Measurements from ENCODE around the gene GABRD. TPM values are rescaled to one million over a fixed set of nuclear protein-coding genes. Genes with fewer than 3 reads are reported as not detected.

Gene GABRD
- total and polyA plus RNA-seq, 12 donors, result 0.72 to 6.6 (median 3.0) TPM; not detected in 1

- Histone ChIP-seq H3K4me3 (no peak overlapping the region), H3K4me1 (replicated peaks in 1 of 2) (no peaks in the 10 kb centered on the region), H3K27me3 (no peaks in the 10 kb centered on the region), H3K36me3 (replicated peaks in 1 of 2) (no peaks in the 10 kb centered on the region), H3K27ac (no peak overlapping the region), H3K9me3 (replicated peaks in 1 of 3) (no peaks in the 10 kb centered on the region)
- intact Hi-C loops (cut with DNase I), result no loop called here
- no peak for TF ChIP-seq CTCF (IDR thresholded peaks at IDR 0.05)
- TF ChIP-seq POLR2A (IDR thresholded peaks at IDR 0.05), result no peak
- 88 to 90% (median 89%) methylated on average over 26 to 36 of the region's 36 CpGs for WGBS, 4 donors
- DNase-seq, result no peak
These were observed 36.5 kb upstream of the GABRD start for GRCh38 chr1:1982379-1983232.

DNA sequence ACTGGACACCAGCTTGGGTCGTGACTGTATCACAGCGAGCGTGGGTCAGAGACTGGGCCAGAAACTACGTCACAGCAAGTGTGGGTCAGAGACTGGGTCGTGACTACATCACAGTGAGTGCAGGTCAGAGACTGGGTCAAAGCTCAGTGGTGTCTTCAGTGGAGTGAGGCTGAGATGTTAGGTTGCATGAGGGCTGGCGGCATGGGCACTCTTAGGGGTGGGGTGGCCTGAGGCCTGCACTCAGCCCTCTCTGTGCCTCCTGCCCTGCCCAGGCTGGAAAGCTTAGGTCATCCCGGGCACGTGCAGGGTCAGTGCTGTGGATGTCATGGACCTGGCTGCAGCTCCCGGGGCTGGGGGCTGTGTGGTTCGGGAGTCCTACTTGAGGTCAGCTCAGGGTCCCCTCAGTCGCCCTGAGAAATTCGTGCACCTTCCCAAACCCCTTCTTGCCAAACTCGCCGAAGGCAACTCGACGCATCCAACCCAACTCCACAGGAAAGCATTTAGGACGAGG lies 34.5 kb upstream of the GABRD start:
- H3K27ac ChIP-seq, result no peak overlapping the region
- H3K4me1 ChIP-seq (replicated peaks in 1 of 2), result peaks cover 12 to 13% of the 10 kb centered on the region in 2 donors
- no peaks in the 10 kb centered on the region for H3K9me3 ChIP-seq (replicated peaks in 1 of 3)
- H3K36me3 ChIP-seq (replicated peaks in 1 of 2), result no peaks in the 10 kb centered on the region
- DNase-seq, result no peak
- TF ChIP-seq CTCF (IDR thresholded peaks at IDR 0.05), result no peak
- no peak for TF ChIP-seq POLR2A (IDR thresholded peaks at IDR 0.05)
- 88 to 96% (median 91%) methylated on average over 8 to 17 of the region's 17 CpGs for WGBS, 4 donors
- H3K27me3 ChIP-seq, result no peaks in the 10 kb centered on the region
- intact Hi-C loops (cut with DNase I), result no loop called here
- no peak overlapping the region for H3K4me3 ChIP-seq

DNA sequence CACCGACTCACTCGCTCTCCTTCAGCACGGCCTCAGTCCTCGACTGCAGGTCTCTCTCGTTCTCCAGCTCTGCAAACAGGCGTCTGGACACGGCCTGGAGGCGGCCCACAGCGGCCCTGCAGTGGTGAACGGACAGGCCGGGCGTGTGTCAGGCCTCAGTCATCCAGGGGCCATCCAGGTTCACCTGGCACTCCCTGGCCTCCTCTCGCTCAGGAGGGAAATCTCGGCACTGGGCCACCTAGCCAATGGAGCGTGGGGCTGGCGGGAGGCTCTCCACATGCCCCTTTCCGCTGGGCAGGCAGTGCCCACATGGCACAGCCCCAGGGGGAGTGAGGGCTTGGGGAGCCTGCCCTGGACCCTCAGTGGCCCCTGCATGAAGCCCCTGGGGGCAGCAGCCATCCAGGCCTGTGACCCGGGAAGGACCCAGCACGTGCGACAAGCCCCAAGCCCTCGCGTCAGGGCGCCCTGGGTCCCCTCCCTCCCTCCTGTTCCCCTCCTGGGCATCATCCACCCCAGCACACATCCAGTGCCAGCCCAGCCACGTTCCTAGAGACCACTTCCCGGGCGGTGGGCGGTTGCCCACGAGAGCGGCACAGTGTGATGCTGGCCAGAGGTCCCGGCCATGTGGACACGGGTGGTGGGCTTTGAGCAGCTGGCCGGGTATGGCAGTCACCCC lies 33.6 kb upstream of the GABRD start:
- WGBS, 4 donors, result 87 to 96% (median 93%) methylated on average over 16 to 32 of the region's 32 CpGs
- no peak for TF ChIP-seq POLR2A (IDR thresholded peaks at IDR 0.05)
- DNase-seq, result no peak
- intact Hi-C loops (cut with DNase I), result no loop called here
- Histone ChIP-seq H3K9me3 (replicated peaks in 1 of 3) (no peaks in the 10 kb centered on the region), H3K4me1 (replicated peaks in 1 of 2) (peaks cover 18 to 20% of the 10 kb centered on the region in 2 donors), H3K4me3 (no peak overlapping the region), H3K27me3 (no peaks in the 10 kb centered on the region), H3K36me3 (replicated peaks in 1 of 2) (no peaks in the 10 kb centered on the region), H3K27ac (no peak overlapping the region)

DNA sequence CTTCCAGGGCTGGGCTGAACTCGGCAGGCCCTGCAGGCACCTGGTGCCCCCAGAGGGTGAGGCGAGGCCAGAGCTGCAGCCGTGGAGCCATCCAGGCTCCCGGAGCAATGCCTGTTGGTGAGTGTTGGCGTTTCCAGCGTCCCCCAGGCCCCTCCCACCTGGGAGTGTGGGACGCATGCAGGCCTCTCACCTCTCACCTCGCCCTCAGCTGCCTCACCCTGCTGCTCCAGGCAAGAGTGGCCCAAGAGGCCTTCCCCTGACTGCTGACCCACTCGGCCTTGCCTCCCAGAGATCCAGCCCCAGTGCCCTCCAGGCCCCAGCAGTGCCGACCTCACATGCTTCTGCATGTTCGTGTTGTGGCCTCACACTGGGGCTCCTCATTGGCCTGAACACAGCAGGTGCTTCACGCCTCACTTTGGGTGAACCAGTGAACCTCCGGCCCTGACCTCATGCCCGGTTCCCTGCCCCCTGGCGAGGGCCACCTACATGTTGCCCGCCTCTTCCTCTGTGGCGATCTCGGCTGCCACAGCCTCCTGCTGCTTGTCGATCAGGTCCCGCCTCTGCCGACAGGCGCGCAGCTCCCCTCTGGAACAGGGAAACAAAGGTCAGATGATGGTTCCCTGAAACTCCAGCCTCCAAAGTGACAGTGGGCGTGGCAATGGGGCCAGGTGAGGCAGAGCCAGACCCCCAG lies 32.5 kb upstream of the GABRD start:
- H3K4me3 ChIP-seq, result no peak overlapping the region
- no peaks in the 10 kb centered on the region for H3K9me3 ChIP-seq (replicated peaks in 1 of 3)
- no peak overlapping the region for H3K27ac ChIP-seq
- DNase-seq, result no peak
- H3K36me3 ChIP-seq (replicated peaks in 1 of 2), result no peaks in the 10 kb centered on the region
- intact Hi-C loops (cut with DNase I), result no loop called here
- peaks cover 22 to 29% of the 10 kb centered on the region in 2 donors for H3K4me1 ChIP-seq (replicated peaks in 1 of 2)
- WGBS, 4 donors, result 87 to 95% (median 89%) methylated on average over 7 to 24 of the region's 24 CpGs
- no peaks in the 10 kb centered on the region for H3K27me3 ChIP-seq
- TF ChIP-seq POLR2A (IDR thresholded peaks at IDR 0.05) (no peak), CTCF (IDR thresholded peaks at IDR 0.05) (no peak)

Measured in adrenal gland (tissue), 12 donors.